ENCODE results near the gene ZBTB20. TPM values are rescaled to one million over a fixed set of nuclear protein-coding genes. Genes with fewer than 3 reads are reported as not detected.

Gene ZBTB20
- total RNA-seq, 1 donor from 2014 or later: 19.1 TPM

DNA sequence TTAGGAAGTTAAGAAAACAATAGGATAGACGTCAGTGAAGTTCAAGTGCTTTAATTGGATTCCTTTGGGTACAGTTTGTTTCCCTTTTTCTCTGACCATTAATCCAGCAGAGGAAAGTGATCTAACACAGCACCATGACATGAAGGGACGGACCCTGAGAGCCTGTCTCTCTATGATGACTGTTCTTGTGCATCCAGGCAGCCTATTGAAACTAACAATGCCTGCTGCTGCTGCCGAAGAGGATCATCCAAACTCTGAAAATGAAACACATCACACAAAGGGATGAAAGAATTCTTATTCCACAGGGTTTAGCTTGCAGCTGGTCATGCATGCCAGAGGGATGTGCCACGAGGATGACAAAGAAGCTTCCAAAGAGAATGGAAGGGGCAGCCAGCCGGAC, 75.5 kb downstream of the ZBTB20 start:
- Mint-ChIP-seq H3K27ac (ENCODE audit: unreplicated experiment) (no peak overlapping the region), H3K9me3 (ENCODE audit: unreplicated experiment) (peaks cover 14% of the 10 kb centered on the region), H3K27me3 (ENCODE audit: unreplicated experiment) (no peaks in the 10 kb centered on the region), H3K4me3 (ENCODE audit: unreplicated experiment) (no peak overlapping the region), H3K36me3 (ENCODE audit: unreplicated experiment) (peaks cover 19% of the 10 kb centered on the region), H3K4me1 (ENCODE audit: unreplicated experiment) (peaks cover 6% of the 10 kb centered on the region)
- DNase-seq (ENCODE audit: extremely low spot score, unreplicated experiment): no peak
- TF ChIP-seq, protein P1, sequence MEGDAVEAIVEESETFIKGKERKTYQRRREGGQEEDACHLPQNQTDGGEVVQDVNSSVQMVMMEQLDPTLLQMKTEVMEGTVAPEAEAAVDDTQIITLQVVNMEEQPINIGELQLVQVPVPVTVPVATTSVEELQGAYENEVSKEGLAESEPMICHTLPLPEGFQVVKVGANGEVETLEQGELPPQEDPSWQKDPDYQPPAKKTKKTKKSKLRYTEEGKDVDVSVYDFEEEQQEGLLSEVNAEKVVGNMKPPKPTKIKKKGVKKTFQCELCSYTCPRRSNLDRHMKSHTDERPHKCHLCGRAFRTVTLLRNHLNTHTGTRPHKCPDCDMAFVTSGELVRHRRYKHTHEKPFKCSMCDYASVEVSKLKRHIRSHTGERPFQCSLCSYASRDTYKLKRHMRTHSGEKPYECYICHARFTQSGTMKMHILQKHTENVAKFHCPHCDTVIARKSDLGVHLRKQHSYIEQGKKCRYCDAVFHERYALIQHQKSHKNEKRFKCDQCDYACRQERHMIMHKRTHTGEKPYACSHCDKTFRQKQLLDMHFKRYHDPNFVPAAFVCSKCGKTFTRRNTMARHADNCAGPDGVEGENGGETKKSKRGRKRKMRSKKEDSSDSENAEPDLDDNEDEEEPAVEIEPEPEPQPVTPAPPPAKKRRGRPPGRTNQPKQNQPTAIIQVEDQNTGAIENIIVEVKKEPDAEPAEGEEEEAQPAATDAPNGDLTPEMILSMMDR (IDR thresholded peaks at IDR 0.05): no peak

GRCh38 chr3:115071166-115071565, 75.9 kb downstream of the ZBTB20 start:
- H3K27me3 Mint-ChIP-seq (ENCODE audit: unreplicated experiment): no peaks in the 10 kb centered on the region
- H3K36me3 Mint-ChIP-seq (ENCODE audit: unreplicated experiment): peaks cover 18% of the 10 kb centered on the region
- H3K4me1 Mint-ChIP-seq (ENCODE audit: unreplicated experiment): peaks cover 6% of the 10 kb centered on the region
- DNase-seq (ENCODE audit: extremely low spot score, unreplicated experiment): no peak
- no peak overlapping the region for H3K27ac Mint-ChIP-seq (ENCODE audit: unreplicated experiment)
- H3K9me3 Mint-ChIP-seq (ENCODE audit: unreplicated experiment): peaks cover 10% of the 10 kb centered on the region
- TF ChIP-seq, protein P1 (IDR thresholded peaks at IDR 0.05): no peak
- H3K4me3 Mint-ChIP-seq (ENCODE audit: unreplicated experiment): no peak overlapping the region

DNA sequence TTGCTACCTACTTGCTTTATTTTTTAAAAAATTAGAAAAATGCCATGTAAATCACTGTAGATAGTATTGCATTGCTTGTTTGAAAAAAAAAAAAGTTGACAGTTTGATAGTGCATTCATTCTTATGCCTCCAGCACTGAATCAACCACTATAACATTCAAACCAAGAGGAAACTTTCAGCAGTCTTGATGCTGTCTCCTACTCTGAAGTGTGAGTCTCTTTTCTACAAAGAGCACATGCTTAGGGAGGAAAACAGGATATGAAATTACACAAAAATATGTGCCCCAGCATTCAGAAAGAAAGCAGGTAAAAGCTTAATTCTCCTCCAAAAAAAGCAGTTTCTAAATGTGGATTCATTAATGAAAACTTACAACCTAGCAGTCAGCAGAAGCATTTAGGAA, 78.3 kb downstream of the ZBTB20 start:
- Mint-ChIP-seq H3K9me3 (ENCODE audit: unreplicated experiment) (no peaks in the 10 kb centered on the region), H3K4me3 (ENCODE audit: unreplicated experiment) (no peak overlapping the region), H3K27ac (ENCODE audit: unreplicated experiment) (no peak overlapping the region), H3K4me1 (ENCODE audit: unreplicated experiment) (peaks cover 6% of the 10 kb centered on the region), H3K27me3 (ENCODE audit: unreplicated experiment) (no peaks in the 10 kb centered on the region), H3K36me3 (ENCODE audit: unreplicated experiment) (peaks cover 11% of the 10 kb centered on the region)
- TF ChIP-seq, protein P1 (IDR thresholded peaks at IDR 0.05): no peak
- DNase-seq (ENCODE audit: extremely low spot score, unreplicated experiment): no peak

GRCh38 chr3:115062412-115062956, 84.6 kb downstream of the ZBTB20 start:
- Mint-ChIP-seq H3K27me3 (ENCODE audit: unreplicated experiment) (no peaks in the 10 kb centered on the region), H3K36me3 (ENCODE audit: unreplicated experiment) (peaks cover 9% of the 10 kb centered on the region), H3K9me3 (ENCODE audit: unreplicated experiment) (peaks cover 11% of the 10 kb centered on the region), H3K27ac (ENCODE audit: unreplicated experiment) (no peak overlapping the region), H3K4me3 (ENCODE audit: unreplicated experiment) (no peak overlapping the region), H3K4me1 (ENCODE audit: unreplicated experiment) (peaks cover 8% of the 10 kb centered on the region)
- TF ChIP-seq, protein P1 (IDR thresholded peaks at IDR 0.05): no peak
- no peak for DNase-seq (ENCODE audit: extremely low spot score, unreplicated experiment)

GRCh38 chr3:115062009-115062408, 85.1 kb downstream of the ZBTB20 start:
- TF ChIP-seq, protein P1 (IDR thresholded peaks at IDR 0.05): no peak
- no peak overlapping the region for H3K4me3 Mint-ChIP-seq (ENCODE audit: unreplicated experiment)
- H3K27ac Mint-ChIP-seq (ENCODE audit: unreplicated experiment): no peak overlapping the region
- peaks cover 11% of the 10 kb centered on the region for H3K36me3 Mint-ChIP-seq (ENCODE audit: unreplicated experiment)
- H3K4me1 Mint-ChIP-seq (ENCODE audit: unreplicated experiment): peaks cover 8% of the 10 kb centered on the region
- no peaks in the 10 kb centered on the region for H3K27me3 Mint-ChIP-seq (ENCODE audit: unreplicated experiment)
- DNase-seq (ENCODE audit: extremely low spot score, unreplicated experiment): no peak
- peaks cover 11% of the 10 kb centered on the region for H3K9me3 Mint-ChIP-seq (ENCODE audit: unreplicated experiment)
